Adipocyte (in vitro differentiated cells): Measurements from ENCODE around the gene RPS21.

Source experiments
- DNase-seq: peaks from one replicate; pipeline ENCODE4 v3.0.0-alpha.2; 2015; ENCODE audit warnings: low read depth
- H3K27me3 ChIP-seq: replicated peaks from 2 replicates; pipeline ENCODE4 v1.7.0; 2013; ENCODE audit warnings: mild to moderate bottlenecking, low read length, moderate library complexity; ENCODE audit not compliant: control insufficient read depth, insufficient read depth
- H3K36me3 ChIP-seq: 2 replicates; pipeline ENCODE4 v1.7.0; 2013; ENCODE audit warnings: low read length, mild to moderate bottlenecking, moderate library complexity; ENCODE audit not compliant: control insufficient read depth, insufficient read depth, severe bottlenecking
- H3K4me1 ChIP-seq: 2 replicates; pipeline ENCODE4 v1.7.0; 2013; ENCODE audit warnings: mild to moderate bottlenecking, low read length, moderate library complexity; ENCODE audit not compliant: control insufficient read depth, insufficient read depth
- H3K4me3 ChIP-seq: 2 replicates; pipeline ENCODE4 v1.7.0; 2013; ENCODE audit warnings: mild to moderate bottlenecking, low read length, moderate library complexity
- H3K9ac ChIP-seq: 2 replicates; pipeline ENCODE4 v1.7.0; 2013; ENCODE audit warnings: mild to moderate bottlenecking, low read length, moderate library complexity
- H3K9me3 ChIP-seq: 2 replicates; pipeline ENCODE4 v1.7.0; 2013; ENCODE audit warnings: mild to moderate bottlenecking, low read length, moderate library complexity; ENCODE audit not compliant: control insufficient read depth

Gene RPS21

GRCh38 chr20:62405108-62405980 lies 18.4 kb downstream of the RPS21 start:
- Histone ChIP-seq H3K27me3 (peaks cover 6% of the 10 kb centered on the region), H3K9ac (no peak overlapping the region), H3K36me3 (no peaks in the 10 kb centered on the region), H3K4me1 (peaks cover 9% of the 10 kb centered on the region), H3K9me3 (no peaks in the 10 kb centered on the region), H3K4me3 (no peak overlapping the region)
- DNase-seq = peak; percentile 69

DNA sequence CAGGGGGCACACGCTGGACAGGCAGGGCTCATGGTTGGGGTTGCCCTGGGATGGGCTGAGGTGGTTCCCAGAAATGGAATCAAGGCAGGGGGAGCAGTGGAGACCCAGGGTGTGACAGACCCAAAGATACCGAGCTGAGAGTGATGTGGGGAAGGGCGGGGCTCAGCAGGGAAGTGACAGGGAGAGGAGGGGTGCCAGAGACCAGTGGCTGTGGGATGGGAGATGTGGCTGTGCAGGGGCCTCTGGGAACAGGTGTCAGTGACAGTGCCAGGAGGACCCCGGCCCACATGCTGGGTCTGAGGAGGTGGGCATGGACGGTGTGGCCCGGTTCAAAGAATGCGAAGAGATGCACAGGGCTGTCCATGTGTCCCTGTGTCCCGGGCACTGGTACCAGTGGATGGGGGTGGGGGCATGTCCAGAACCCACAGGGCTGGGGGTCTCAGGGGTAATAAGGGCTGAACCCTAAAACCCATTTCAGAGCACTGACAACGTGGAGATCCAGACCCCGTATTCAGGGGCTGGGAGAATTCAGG lies 19.1 kb downstream of the RPS21 start:
- Histone ChIP-seq H3K36me3 (no peaks in the 10 kb centered on the region), H3K9me3 (no peaks in the 10 kb centered on the region), H3K9ac (peak overlapping the region; percentile 83), H3K4me3 (peak overlapping the region; percentile 80), H3K27me3 (peaks cover 6% of the 10 kb centered on the region), H3K4me1 (peaks cover 9% of the 10 kb centered on the region)
- DNase-seq = no peak

DNA sequence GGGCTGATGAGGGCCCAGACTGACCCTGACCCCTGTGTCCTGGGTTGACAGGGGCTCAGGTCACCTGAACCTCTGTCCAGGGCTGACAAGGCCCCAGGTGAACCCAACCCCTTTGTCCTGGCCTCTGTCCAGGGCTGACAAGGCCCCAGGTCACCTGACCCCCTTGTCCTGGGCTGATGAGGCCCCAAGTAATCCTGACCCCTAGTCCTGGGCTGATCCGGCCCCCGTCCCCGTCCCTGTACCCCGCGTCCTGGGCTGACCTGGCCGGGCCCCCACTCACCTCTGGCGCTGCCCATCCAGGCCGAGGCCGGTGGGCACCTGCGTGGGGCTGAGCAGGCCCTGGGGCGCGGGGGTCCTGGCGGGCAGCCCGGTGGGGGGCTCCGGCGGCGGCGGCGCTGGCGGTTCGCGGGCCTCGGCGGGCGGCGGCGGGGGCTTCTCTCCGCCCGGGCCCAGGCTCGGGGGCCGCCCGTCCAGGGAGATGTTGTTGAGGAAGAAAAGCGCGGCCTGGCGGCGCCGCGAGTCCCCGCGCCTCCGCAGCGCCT lies 19.8 kb downstream of the RPS21 start:
- Histone ChIP-seq H3K9me3 (no peaks in the 10 kb centered on the region), H3K36me3 (no peaks in the 10 kb centered on the region), H3K4me1 (peaks cover 9% of the 10 kb centered on the region), H3K9ac (peak overlapping the region; percentile 83), H3K27me3 (peaks cover 7% of the 10 kb centered on the region), H3K4me3 (peak overlapping the region; percentile 80)
- peak; percentile 10 for DNase-seq

DNA sequence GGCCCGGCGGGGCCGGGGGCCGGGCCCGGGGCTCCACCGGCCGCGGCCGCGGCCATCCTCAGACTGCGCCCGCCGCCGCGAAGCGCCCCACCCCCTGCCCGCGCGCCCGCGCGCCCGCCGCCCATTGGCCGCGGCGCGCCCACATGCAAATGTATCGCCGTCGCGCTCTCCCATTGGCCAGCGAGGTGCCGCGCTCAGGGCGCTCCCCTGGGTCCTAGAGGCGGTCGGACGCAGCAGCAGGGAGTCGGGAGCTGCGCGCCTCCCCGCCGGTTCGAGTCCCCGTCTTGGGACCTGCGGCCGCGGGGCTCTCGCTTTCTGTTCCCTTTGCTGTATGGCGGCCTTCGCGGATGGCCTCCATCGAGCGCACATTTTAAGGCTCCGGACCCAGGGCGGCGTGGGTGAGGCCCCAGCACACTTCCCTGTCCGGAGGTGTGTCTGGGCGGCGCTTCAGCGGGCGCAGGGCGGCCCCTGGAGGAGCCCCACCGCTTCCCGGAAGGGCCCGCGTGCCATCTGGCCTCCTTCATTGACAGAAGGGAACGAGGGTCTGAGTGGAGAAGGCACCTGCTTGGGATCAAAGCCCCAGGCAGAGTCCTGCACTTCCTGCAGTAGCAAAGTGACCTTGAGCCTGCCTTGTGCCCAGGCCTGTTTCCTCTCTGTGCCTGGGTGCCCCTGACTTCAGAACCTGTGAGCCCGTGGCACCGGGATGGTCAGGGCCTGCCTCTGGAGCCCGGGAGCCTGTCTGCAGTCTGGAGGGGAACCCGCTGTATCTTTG lies 20.5 kb downstream of the RPS21 start, which contains the start of gene CABLES2:
TSS of gene CABLES2 (minus strand) at position 65 of the 772 bp plus-strand sequence. CDS start at position 56, 9 bp downstream.
- Histone ChIP-seq H3K4me1 (peaks cover 9% of the 10 kb centered on the region), H3K9me3 (no peaks in the 10 kb centered on the region), H3K27me3 (peaks cover 14% of the 10 kb centered on the region), H3K4me3 (peak within 1 kb of the TSS; percentile 80), H3K9ac (peak within 1 kb of the TSS; percentile 83), H3K36me3 (no peaks in the 10 kb centered on the region)
- DNase-seq = peak; percentile 98

- Histone ChIP-seq H3K4me3 (no peak overlapping the region), H3K9ac (no peak overlapping the region), H3K4me1 (peaks cover 9% of the 10 kb centered on the region), H3K36me3 (no peaks in the 10 kb centered on the region), H3K9me3 (no peaks in the 10 kb centered on the region), H3K27me3 (peaks cover 15% of the 10 kb centered on the region)
- DNase-seq = no peak
Observed at GRCh38 chr20:62408055-62408454, 21.2 kb downstream of the RPS21 start.

- Histone ChIP-seq H3K9ac (no peak overlapping the region), H3K9me3 (no peaks in the 10 kb centered on the region), H3K36me3 (no peaks in the 10 kb centered on the region), H3K27me3 (peaks cover 15% of the 10 kb centered on the region), H3K4me3 (no peak overlapping the region), H3K4me1 (peaks cover 9% of the 10 kb centered on the region)
- DNase-seq = no peak
Observed at GRCh38 chr20:62408640-62409039, 21.7 kb downstream of the RPS21 start.

- peaks cover 9% of the 10 kb centered on the region for H3K4me1 ChIP-seq
- H3K27me3 ChIP-seq = peaks cover 15% of the 10 kb centered on the region
- H3K9ac ChIP-seq = no peak overlapping the region
- no peaks in the 10 kb centered on the region for H3K36me3 ChIP-seq
- H3K4me3 ChIP-seq = no peak overlapping the region
- no peaks in the 10 kb centered on the region for H3K9me3 ChIP-seq
- no peak for DNase-seq
Observed at GRCh38 chr20:62409086-62409853, 22.4 kb downstream of the RPS21 start.

DNA sequence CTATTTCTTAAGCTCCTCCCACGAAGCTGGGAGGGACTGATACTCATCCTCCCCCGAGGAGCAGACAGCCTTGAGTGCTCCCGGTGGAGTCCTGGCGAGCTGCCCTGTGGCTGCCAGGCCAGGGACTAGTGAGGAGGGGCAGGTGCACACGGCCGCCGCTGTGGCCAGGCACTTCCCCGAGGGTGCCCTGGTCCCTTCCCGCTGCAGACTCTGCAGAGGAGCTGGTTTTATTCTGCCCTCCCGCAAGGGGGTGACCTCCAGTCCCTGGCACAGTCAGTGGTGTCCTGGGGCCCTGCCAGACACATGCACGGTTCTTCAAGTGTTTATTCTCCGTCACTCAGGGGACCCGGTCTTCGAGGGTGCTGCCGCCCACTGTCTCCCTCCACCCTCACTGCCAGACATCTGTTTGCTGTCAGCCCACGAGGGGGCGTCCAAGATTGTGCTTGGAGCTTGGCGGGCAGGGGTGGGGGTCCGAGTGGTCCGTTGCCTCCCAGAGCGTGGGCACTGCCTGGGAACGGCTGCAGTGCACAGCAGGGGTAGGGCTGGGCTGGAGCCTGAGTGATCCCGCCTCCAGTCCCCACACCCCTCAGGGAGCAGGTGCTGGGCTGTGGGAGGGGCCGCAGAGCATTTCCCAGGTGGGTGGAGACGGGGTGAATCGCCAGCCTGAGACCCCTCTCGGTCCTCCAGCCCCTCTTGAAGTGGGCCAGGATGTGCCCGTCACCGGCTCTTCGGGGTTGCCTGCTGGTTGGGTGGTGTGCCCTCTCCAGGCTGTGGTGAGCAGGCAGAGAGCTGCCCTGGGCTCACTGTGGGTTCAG lies 23.2 kb downstream of the RPS21 start:
- Histone ChIP-seq H3K36me3 (no peaks in the 10 kb centered on the region), H3K9ac (no peak overlapping the region), H3K4me3 (no peak overlapping the region), H3K4me1 (peaks cover 9% of the 10 kb centered on the region), H3K9me3 (no peaks in the 10 kb centered on the region), H3K27me3 (peaks cover 21% of the 10 kb centered on the region)
- peak; percentile 56 for DNase-seq

DNA sequence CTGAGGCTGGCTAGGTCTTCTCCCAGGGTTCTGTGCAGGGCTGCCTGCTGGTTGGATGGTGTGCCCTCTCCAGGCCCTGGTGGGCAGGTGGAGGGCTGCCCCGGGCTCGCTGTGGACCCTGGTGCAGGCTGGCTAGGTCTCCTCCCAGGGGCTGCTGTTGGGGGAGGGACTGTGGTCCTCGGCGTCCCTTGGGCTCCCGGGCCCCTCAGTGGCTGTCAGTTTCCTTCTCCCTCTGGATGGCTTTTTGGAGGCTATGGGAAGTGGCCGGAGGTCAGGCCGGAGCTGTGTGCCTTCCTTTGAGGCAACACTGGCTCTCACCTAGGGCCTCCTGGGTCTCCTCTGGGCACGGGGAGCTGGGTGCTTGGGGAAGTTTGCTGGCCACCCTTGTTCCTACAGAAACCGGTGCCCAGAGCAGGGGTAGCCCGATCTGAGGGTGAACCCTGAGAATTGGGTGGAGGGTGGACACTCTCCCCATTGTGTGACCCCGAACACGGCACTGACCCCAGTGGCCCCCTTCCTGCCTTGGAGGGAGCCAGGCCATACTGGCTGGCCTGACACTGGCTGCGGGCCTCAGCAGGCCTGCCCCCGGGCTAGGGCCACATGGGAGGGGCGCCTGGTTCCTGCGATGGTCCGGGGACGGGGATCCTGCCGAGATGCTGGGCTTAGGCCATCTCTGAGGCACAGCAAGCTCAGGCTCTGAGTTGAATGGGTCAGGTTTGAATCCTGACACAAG lies 24.0 kb downstream of the RPS21 start:
- H3K9me3 ChIP-seq = no peaks in the 10 kb centered on the region
- H3K9ac ChIP-seq = no peak overlapping the region
- no peaks in the 10 kb centered on the region for H3K36me3 ChIP-seq
- peaks cover 21% of the 10 kb centered on the region for H3K27me3 ChIP-seq
- no peak for DNase-seq
- H3K4me3 ChIP-seq = no peak overlapping the region
- peaks cover 8% of the 10 kb centered on the region for H3K4me1 ChIP-seq
